ENCODE measurements around the gene CISD3. TPM values are rescaled to one million over a fixed set of nuclear protein-coding genes. Genes with fewer than 3 reads are reported as not detected.

The CISD3 gene
- total RNA-seq, 1 donor from 2014 or later = 1.6 TPM

DNA sequence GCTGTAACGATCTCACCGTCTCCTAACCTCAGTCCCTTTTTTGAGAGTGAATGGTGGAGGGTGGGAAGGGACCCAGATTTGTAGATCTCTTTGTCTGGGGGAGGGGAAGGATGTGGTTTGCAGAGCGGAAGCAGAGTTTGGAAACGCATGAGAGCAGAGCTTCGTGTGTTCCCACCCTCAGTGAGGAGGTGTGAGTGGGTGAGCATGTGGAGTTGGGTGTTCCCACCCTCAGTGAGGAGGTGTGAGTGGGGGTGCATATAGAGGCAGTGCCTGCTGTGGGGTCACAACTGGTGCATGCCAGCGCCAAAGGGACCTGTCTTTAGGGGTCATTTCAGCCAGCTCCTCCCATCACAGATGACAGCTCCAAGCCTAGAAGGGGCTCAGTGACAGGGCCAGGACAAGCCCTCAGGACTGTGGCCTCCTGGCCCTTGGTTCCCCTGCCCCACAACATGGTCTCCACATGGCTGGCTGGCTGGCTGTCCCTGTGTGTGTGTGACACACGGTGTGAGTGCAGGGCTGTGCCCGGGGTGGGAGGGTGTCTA lies 1.8 kb upstream of the CISD3 start:
- DNase-seq = no peak

DNA sequence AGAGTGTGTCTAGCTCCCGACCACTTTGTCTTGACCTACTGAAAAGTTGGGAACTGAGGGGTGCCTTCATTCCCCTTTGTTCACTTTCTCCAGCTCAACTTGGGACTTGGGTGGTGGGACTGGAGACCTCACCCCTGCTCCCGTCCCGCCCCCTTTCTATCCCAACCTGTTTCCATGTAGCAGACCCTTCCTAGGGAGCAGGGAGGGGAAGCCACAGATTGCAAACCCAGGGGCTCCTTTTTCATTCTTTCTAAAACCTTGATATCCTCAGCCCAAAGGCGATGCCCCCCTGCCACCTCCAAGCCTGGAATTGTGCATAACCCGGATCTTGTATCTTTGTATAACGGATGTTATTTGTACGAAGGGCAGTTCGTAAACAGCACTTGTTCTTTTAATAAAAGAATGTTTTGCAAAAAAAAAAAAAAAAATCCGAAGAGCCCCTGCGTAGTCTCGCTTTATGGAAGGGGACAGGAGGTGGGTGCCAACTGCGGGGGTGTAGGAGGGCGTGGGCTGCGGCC lies 714 bp upstream of the CISD3 start:
- DNase-seq = peak; percentile 31

DNA sequence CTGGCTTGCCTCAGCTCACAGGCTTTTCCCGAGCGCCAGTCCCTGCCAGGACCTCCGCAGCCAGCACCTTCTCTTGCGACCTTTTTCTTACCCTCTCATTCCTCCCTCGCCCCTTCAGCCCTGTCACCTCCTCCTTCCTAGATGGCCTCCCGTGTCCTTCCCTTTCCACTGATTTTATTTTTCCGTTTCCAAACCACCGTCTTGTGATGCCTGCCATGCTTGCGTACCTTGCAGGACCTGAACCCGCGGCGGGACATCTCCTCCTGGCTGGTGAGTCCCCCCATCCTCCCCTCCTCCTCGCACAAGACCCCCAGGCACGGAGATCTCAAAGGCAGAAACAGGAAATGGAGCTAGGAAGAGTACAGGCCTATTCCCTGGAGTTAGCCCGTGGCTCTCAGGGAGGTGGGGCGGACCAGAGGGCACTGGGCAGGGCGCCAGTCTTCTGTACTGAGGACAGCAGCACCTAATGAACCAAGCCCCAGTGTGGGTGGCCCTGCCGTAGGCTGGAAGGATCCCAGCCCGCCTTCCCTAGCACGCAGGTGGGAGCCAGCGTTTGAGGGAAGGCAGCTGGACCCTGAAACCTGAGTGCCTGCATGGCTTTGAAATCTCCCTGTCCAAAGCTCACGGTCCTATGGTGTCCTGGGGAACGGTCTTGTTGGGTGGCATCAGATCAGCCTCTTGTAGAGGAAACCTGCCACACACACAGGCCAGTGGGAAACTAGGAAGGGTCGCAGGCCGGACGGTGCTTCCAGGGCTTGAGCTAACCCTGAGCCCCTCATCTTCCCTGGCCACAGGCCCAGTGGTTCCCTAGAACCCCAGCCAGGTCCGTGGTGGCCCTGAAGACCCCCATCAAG lies 612 bp downstream of the CISD3 start:
- no peak for DNase-seq

DNA sequence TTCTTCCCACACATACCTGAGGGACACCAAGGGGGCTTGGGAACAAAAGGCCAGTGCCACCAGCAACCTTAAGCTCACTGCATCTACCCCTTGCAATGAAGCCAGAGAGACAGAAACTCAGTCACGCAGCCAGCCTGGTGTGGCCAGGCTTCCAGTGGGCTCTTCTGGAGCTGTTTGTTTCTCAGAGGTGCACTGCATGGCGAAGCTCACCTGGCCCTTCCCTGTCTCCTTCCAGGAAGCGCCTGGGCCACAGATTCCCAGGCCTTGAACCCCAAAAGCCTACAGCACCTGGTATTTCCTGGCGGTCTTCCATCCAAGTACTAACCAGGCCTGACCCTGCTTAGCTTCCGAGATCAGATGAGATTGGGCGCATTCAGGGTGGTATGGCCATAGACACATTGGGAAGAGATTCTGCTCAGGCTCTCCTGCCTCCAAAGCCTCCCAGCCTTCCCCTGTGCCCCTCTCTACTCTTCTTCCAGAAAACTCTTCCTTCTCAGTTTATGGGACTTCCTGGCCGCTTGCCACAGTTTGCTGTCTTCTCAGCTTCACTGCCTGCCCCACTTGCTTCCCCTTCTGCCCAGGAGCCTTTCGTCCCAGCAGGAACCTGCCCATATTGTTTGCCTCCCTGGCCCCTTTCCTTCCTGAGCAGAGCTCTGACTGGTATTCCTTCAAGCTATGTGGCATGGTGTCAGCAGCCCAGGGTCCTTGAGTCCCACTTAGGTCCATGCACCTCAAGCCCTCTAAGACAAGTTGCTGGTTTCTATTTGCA lies 1.6 kb downstream of the CISD3 start:
- no peak for DNase-seq

DNA sequence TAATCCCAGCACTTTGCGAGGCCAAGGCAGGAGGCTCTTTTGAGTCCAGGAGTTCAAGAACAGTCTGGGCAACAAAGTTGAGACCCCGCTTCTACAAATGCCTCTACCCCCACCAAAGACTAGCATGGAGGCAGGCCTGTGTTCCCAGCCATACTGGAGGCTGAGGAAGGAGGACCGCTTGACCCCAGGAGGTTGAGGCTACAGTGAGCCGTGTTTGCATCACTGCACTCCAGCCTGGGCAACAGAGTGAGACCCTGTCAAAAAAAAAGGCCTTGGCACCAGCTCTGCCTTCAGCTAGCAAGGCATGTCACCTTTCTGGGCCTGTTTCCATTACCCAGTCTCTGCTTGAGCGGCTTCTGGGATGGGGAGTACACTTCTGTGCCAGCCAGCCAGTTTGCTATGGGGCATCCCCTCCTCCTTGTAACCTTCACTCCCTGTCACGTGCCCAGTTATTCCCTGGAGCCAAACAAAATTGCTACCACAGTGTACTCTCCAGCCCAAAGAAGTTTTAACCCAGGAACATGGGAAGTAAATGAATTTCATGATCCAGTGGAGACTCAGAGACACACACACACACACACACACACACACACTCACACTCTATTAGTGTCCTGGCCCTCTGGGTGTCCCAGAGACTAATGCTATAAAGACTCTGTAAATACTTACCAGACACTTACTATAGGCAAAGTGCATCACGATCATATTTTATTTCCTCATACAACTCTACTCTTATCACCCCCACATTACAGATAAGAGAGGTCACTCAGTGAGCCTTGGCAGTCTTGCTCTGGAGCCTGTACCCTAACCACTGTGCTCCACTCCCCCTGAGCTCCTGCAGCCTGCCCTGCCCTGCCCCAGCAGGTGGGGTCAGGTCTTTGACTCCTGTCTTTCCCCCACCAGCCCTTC lies 2.5 kb downstream of the CISD3 start:
- no peak for DNase-seq

DNA sequence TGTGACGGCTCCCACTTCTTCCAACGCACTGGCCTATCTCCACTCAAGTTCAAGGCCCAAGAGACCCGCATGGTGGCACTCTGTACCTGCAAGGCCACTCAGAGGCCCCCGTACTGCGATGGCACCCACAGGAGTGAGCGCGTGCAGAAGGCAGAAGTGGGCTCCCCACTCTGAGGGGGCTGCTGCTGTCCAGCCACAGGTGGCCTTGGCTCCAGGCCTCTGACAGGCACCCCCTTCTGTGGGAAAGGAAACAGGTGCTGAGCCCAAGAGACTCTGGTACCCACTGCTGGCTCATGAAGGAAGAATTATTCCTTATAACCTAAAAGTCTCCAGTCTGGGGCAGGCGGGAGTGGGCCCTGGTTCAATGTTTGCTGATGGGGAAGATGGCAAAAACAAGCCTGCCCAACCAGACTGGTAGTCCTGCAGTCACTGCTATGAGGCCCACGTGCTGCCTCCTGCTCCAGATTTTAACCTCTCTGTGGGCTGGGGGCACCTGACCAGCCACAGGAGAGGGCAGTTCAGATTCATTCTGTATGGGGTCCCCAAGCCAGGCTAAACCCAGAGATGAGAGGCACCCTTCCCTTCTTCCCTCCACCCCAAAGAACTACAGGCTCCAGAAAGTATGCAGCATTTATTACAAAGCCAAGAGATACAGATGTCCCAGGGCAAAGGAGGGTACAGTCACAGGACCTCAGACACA lies 3.3 kb downstream of the CISD3 start:
- DNase-seq = no peak

DNA sequence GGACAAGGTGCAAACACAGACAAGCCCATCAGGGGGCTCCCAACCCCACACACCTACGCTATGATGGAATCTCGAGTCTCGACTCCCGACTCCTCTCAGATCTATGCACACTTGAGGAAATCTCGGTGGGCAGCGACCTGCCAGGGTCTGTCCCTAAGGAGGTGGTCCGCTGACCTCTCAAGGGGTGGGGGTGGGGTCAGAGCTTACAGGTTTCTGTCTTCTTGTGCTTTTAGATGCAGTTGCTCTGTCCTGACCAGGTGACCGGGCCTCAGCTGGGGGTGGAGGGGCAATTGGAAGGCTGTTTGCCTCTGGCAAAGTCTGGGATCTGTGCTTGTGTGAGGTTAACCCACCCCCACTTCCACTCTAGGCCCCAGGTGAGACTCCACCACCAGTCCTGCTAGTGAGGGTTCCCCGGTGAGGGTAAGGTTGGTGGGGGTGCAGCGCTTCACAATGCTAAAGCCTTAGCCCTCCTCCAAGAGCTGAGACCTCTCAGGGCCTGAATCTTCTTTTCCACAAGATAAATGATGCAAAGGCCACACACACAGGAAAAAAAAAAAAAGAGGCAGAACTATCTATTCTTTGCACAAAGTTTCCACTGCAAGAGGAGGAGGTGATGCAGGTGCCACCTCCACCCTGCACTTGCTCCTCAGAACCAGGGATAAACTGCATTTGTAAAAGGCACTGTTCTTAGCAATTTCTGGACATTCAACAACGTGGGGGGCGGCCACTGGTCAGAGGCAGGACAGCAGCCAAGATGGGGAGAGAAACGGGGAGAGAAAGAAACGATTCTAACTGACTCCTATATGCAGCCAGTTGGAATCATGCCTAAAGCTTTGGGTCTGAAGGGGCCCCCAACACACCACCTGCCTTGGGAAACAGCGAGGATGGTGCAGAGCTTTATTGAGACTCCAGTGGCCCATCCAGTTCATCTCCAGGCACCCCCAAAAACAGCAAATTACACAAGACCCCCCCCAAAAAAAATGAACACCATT lies 4.1 kb downstream of the CISD3 start:
- DNase-seq = no peak

DNA sequence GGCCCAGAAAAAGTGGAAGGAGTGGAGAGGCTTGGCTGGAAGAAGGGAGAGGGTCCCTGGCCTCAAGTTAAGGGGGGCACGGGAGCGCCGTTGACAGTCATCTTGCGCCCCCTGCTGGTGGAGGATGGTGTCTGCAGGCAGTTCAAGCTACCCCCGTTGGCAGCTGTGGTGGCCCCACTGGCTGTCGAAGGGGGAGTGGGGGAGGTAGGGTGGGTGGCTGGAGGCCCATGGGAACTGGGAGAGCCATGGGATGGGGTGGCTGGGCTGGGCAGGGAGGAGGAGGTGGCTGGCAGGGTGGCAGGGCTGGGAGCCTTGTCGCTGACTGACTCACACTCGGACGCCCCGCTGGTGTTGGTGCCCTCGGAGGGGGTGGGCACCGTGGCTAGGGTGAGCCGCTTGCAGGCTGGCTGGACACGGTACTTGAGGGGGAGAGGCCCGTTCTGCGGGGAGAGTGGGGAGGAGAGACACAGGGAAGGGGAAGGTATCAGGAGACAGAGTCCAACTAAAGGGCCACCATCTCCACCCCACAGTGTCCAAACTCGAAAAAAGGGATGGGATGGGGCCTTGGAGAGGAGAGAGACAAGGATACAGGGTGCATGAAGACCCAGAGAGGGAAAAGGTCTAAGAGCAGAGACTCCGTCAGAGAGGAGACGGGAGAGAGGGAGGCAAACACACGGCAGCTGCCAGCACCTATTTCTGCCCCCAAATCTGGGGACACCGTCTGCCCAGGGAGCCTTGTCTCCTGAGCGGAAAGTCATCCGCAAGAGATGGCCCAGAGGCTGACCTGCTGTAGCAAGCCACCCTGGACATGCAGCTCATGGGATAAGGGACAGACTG lies 5.2 kb downstream of the CISD3 start:
- no peak for DNase-seq

DNA sequence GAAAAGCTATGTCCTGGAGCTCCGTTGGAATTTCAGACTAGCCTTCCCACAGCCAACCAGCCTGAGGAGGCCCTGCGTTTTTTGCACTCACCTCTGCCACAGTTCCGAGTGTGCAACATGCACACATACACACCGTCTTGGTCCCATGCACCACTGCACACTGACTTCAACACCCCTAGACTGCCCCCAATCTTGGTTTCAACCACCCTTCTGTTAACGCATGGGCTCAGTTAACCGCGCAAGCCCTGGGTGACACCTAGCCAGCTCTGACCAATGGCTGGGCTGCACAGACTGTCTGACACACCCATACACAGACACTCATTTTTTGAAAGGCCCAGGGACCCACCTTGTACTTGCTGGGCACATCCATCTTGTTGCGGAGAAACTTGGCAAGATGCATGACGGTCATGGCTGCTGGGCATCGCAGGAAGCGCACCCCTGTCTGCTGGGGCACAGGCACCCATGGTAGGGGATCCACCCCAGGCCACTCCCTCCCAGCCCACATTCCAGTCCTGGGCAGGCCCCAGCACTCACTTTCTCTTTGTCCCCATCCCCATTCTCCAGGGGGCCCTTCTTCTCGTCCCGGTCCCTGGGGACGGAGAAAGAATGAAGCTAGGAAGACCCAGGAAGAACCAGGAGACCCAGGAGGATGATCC lies 8.0 kb downstream of the CISD3 start:
- no peak for DNase-seq

DNA sequence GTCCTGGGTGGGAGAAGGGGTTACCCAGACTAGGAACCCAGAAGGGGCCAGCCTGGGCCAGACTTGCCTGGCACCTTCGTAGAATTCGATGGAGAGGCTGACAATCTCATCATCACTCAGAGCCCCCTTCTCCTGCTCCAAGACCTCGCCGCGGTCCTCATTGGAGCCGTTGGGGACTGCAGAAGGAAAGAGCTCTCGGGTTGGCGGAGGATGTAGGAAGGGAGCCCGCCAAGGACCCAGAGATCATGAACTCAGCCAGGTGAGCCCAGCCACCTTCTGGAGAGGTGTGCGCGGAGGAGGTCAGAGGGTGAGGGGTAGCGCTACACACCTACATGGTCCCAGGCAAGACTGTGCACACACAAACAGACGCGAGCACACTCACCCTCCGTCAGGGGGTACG lies 8.5 kb downstream of the CISD3 start:
- no peak for DNase-seq

DNA sequence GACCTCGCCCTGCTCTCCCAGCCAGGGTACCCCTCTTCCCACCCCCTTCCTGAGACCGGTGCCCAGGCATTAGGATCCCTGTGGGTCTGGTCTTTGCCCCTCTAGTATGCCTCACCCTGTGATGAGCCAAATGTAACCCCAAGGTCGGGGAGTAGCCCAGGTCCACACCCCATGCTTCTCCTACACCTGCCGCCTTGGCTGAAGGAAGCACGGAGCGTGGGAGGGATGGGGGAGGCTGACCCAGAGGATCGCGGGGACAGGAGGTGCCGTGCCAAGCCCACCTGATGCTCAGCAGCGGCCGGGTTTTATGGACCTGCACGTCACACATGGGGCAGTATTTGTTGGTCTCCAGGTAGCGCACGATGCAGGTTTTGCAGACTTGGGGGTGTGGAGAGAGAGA lies 9.2 kb downstream of the CISD3 start:
- no peak for DNase-seq

DNA sequence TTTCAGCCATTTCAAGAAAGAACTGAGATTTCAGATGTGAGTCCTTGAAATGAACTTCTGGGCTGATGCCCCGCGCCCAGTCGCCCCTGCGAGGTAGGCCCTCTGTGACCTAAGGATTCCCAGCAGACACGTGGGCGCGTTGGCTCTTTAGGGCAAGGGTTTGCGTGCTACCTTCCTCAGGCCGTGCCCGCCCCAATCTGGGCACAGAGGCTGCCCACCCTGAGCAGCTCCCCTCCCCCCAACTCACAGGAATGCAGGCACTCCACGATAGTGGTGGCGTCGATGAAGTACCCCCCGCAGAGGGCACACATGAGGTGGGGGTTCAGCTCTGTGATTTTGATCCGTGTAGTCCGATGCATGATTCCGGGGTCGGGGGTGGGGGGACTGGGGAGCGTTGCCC lies 9.9 kb downstream of the CISD3 start:
- DNase-seq = no peak

DNA sequence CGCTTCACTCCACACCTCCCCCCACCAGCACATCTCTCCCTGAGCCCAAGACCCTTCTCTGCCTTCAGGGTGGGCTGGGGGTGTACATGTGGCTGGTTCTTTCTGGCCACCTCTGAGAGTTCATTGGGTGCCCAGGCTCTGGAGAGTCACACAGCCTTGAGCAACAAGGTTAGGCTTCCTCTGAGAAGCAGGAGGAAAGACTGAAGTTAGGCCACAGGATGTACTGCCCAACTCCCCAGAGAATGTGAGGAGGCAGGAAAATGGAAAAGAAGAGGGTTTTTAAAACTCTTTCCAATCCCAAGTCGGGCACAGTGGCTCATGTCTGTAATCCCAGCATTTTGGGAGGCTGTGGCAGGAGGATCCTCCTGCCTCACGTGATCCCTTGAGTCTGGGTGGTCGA lies 10.7 kb downstream of the CISD3 start:
- DNase-seq = no peak

DNA sequence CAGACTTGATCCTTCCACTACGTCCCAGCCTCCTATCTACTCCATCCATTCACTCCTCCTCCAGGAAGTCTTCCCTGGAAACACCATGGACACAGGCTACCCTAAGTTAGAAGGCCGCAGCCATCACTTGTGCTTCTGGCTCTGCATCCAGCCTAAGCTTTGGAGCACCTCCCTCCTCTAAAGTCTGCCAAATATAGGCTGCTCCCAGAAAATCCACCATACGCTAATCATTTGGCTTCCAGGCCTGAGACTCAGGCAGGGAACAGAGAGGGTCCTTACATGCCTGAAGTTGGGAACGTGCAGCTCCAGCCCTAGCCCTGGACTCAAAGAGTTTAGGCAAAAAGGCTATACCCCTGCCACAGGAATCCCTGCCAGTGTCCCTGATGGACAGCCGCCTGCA lies 11.3 kb downstream of the CISD3 start:
- peak; percentile 42 for DNase-seq

DNA sequence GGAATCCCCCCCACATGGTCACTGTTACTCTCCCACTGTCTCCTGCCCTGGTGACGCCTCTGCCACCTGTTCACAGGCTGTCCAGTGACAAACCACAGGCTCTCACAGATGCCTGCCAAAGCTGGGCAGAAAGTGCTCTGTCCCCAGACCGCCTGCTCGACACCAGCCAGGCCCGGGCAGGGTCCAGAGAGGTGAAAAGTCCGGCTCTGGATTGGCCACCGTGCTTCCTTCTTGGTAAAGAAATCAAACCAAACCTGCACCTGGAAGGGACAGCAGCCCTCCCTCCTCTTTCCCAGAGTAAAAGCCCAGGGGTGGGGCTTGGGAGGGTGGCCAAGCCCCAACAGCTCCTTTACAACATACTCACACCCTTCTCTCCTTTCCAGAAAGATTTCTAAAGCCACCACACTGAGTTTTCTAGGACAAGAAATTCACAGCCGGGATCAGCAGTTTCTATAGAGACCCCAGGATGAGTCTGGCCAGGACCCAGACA lies 11.8 kb downstream of the CISD3 start:
- DNase-seq = peak; percentile 81

DNA sequence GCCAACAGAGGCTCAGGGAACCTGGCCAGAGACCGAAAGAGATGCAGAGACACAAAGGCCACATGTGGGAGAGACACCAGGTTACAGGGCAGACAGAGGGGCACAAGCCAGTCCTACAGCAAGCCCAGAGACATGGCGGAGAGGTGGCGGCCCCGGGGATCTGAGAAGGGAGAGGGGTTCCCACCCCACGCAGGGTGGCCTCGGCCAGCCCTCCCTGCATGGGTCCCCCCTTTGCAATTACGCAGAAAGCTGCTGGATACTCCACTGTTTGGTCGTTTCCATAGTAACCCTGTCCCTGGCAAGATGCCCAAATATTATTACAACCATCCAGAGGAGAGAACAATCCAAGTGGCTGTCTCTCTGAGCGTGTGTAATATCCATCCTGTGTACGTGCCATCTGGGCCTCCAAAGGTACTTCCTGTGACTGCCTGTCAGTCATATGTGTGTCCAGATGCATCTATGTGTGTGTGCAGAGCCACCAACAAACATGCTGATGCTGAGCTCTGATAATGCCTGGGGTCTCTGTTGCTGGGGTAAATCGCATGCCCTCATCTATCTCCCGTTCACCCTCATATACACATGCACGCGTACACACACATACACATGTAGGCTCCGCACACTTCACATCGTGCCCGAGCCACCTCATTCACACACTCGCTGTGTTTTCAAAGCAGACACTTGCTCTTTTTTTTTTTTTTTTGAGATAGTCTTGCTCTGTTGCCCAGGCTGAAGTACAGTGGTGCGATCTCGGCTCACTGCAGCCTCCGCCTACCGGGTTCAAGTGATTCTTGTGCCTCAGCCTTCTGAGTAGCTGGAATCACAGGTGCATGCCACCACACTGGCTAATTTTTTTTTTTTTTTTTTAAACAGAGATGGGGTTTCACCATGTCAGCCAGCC lies 12.5 kb downstream of the CISD3 start:
- DNase-seq = peak; percentile 97

DNA sequence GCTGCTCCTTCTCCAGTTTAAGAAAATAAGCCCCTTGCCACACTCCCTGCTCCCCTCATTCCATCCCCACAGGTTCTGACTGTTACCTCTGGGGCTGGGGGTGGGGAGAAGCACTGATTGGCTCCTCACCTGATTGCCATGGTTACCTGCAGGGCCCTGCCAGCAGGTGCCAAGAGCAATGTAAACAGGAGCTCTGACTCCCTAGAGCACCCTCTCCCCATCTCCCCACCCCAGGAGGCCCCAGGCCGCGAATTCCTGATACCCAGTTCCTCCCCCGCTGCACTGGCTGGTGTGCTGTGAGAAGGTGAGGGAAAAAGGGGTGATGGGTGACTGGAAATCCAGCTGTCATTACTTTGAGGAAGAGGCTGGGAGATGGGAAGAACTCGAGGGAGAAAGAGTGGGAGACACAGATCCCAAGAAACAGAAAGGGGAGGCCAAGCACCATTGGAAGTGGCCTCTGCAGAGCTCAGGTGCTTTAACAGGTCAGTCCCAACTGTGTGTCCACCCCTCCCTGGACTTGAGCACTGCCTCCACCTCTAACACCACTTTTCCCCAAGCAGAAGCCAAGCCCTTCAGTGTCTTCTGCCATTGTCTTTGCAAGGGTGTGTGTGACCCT lies 13.5 kb downstream of the CISD3 start:
- DNase-seq = no peak
